Measurements from ENCODE around the gene FCN1.

Gene FCN1

DNA sequence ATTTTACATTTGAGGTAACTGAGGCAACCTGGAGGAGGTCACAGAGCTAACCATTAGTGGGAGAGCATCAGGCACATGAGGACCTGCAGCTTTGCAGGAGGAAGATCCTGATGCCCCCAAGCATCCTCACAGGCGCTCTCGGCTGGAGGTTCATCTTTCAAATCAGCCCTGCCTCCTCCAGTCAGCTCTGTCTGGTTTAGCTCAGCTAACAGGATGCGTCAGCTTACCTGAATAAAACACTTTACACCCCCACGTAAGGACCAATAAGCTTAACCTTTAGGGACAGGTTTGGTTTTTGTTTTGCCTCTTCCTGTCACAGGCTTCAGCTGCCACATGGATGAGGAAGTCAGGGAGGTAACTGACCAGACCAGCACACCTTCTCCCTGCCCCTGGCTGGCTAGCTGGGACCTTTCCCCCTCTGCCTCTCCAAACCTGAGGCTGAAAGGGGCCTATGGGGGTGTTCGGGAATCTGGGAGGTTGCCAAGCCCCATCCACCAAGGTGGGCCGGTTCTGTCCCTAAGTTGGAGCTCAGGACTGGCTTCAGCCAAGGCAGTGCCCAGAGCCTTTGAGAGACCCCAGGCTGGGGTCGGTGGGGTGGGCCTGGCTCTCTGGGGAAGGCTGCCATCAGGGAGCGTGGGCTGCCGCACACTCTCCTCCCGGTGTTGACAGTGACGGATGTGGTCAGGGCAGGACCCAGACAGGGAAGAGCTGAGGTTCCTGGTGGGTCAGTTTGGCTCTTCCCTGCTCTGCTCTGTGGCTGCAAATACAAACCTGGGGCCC, 20.0 kb upstream of the FCN1 start:
- DNase-seq (ENCODE audit: low read depth in 1 of 2, low spot score in 1 of 2): no peak

DNA sequence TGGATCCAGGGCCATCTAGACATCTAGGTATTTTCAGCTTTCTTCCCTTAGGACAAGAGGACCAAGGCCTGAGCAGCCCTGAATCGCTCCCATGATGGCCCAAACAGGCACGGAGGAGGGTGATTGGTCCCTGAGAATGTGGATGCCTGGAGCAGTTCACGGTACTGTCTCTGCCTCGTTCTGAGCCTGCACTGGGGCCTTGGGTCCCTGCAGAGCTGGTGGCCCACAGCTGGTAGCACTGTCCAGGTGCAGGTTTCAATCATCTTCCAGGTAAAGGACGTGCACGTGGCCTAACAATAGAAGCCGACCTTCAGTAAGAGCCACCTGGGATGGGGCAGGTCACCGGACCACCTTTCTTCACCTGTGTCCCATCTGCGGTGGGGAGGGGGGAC, 19.4 kb upstream of the FCN1 start:
- DNase-seq (ENCODE audit: low read depth in 1 of 2, low spot score in 1 of 2): no peak

DNA sequence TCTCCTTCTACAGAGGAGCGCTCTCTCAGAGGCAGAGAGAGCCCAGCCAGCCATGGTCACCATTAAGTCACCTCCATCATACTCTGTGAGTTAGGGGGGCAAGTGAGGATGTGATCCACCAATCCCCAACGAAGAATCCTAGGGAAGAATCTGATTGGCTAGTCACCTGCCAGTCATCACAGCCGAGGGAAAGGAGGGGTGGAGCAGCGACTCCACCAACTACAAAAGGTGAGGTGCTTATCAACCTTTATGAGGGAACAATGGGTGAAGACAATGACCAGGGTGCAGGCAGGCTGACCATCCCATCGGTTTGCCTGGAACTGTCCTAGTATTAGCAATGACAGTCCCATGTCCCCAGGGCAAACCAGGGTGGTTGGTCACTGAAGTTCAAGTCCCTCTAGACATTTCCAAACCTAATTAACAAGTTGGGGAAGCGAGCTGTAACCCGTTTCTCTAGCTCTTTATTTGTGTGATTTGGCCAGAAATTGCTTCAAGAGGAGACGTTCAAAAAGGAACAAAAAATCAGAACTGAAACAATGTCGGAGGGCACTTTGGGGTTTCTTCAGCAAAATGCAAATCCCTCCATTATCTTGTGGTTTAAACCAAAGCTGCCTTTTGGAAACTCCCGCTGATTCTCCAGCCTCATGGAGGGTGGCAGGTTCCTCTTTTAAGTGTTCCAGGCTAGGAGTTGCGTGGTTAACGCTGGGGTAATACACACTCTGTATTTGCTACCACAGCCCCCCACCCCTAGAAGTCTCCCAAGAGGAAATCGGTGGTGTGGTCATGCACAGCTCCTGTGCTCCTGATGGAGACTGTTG, 18.8 kb upstream of the FCN1 start:
- DNase-seq (ENCODE audit: low read depth in 1 of 2, low spot score in 1 of 2): no peak

DNA sequence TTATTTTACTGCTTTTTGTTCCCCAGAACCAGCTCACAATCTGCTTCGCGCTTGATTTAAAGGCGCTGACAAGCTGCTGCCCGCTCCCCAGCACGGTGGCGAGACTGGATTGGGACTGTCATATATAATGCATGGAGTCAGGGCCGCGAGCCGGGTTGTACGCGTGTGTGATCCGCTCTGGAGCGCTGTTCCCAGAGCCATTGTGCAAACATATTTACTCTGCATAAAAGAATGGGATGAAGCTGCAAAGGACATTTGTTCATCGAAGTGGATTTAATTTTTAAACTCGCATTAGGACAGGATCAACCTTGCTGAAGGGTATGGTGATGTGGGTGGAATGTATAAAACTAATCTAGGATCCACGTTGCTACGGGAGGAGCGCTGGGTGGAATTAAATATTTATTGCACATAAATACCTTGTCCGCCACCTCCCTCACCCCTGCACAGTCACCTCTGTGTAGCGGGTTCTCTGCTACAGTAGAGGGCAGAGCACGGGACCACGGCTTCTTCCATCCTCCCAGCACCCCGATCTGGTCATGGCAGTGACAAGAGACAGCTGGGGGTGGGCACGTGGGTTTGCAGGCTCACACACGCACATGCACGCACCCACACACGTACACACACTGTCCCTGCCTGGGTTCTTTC, 18.1 kb upstream of the FCN1 start:
- DNase-seq (ENCODE audit: low read depth in 1 of 2, low spot score in 1 of 2): no peak

DNA sequence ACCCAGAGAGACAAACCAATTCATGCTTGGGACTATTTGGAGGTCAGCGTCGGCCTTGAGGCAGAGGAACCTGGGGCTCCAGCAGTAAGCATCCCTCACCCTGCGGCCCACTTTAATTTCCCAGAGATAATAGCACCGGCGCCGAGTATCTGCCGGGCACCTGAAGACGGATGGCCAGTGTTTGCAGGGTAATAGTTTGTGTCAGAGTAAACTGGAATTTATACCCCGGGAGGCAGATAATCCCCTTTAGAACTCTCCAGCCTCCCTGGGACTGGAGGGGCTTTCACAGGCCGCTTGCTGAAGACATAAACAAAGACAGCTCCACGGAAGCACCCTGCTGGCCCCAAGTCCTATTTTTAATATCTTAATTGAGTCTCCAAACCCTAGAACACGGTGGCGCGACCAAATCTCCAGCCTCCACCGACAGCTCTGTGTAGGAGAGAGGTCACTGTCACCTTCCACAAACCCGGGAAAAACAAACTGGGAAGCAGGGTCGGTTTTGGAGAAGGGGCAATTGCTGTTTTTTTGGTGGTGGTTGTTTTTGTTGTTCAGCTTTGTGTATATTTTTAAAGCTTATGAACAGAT, 17.4 kb upstream of the FCN1 start:
- no peak for DNase-seq (ENCODE audit: low read depth in 1 of 2, low spot score in 1 of 2)

DNA sequence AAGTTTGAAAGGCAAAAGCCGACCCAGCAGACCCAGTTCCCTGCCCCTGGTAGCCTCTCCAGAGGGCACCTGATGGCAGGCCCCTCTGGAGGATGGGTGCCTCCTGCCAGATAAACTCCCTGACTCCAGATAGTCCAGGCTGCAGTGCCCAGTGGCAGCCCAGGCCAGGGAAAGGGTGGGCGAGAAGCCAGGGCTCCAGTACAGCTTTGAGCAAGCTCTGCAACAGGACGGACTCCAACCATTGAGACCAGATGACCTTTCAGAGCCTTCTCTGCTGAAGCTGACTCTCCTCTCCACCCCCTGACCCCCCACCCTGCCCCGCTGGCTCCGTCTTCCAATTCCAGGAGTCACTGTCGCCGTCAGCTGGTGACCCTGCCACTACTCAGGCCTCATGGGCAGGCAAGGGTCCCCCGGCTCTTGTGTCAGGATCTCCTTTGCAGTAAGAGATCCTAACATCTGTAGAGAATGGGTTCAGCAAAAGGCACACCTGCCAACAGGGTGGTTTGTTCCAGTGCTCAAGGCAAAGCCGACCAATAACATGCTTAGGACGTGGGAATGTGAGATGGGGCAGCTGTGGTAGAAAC, 15.5 kb upstream of the FCN1 start:
- DNase-seq (ENCODE audit: low read depth in 1 of 2, low spot score in 1 of 2): no peak

DNA sequence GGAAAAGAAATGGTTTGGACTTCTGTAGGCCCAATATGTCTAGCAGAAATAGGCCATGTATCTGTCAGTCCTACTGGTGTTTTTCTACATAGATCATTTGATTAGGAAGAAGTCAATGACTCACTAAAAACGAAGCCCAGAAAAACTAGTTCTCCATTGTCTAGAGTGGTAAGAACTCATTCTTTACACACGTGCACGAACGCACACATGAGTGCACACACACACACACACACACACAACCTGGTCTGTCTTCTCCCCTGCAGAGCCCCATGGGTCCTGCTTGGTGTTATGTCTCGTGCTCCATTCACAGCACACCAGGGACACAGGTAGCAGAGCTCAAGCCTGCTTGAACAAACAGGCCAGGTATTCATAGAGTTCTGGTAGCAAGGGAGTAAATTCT, 14.9 kb upstream of the FCN1 start:
- no peak for DNase-seq (ENCODE audit: low read depth in 1 of 2, low spot score in 1 of 2)

DNA sequence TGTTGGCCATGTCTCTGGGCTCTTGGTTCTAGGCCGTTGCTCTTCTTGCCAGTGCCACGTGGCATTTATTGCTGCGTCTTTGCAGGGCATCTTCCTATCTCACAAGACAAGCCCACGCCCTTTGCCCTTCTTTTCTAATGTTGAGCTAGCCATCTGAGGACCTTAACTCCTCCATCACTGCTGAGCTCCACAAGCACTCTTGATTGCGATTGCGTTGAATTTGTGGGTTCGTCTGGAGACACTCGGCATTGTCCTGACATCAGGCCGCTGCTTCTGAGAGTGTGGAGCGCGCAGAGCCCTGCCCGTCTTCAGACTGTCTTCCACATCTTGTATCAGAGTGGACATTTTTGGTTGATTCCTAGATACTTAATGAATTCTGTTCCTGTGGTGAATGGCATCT, 14.5 kb upstream of the FCN1 start:
- no peak for DNase-seq (ENCODE audit: low read depth in 1 of 2, low spot score in 1 of 2)

DNA sequence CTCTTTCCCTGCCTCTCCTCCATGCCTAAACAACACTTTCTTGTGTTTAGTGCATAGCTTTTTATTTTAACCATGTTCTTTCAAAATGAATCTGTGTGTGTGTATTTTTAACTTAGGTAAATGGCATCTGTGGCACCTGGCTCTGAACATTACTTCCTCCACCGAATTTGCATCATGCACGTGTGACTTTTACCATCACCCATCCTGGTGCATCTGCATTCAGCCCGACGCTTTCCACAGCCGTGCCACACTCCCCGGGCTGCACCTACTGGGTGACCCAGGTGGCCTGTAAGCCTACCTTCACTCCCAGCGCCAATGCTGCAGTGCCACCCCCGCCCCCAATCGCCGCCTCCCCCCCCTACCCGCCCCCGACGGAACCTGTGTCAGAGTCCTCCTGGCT, 12.7 kb upstream of the FCN1 start:
- DNase-seq (ENCODE audit: low read depth in 1 of 2, low spot score in 1 of 2): no peak

DNA sequence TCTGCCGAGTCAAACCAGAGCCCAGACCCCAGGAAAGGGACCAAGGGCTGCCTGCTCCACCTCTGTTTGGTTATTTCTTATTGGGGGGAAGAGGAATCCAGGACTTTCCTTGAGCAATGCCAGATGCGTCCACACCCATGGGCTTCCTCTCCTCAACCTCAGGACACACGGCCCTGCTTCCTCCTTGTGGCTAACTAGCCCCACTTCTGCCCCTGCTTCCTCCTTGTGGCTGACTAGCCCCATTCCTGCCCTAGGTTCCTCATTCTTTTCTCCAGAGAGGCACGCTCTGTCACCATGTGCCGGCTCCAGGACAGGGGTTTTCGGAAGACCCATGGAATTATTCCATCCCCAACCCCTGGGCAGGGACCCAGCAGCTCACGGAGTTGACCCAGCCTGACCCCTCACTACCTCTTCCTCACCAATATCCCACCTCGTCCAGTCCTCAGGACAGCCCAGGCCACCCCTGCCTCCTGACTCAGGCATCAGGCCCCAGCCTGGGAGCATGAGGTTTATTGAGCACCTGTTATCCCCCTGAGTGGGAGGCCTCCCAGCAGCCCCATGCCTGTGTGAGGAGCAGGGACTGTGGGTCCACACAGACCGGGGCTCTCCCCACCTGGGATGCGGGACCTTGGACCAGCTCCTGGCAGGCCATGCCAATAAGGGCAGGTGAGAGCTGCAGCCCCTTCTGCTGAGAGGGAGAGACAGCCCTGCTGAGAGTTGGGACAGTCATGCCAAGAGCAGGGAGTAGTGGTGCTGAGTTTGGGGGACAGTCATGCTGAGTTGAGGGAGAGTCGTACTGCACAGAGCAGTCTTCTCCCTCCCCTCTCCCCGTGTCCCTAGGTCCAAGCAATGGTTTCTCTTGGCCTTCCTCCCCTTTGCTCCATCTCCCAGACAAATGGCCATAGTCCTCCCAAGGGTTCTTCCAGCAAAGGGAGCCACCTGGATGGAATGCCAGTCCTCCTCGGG, 11.8 kb upstream of the FCN1 start:
- no peak for DNase-seq (ENCODE audit: low read depth in 1 of 2, low spot score in 1 of 2)

DNA sequence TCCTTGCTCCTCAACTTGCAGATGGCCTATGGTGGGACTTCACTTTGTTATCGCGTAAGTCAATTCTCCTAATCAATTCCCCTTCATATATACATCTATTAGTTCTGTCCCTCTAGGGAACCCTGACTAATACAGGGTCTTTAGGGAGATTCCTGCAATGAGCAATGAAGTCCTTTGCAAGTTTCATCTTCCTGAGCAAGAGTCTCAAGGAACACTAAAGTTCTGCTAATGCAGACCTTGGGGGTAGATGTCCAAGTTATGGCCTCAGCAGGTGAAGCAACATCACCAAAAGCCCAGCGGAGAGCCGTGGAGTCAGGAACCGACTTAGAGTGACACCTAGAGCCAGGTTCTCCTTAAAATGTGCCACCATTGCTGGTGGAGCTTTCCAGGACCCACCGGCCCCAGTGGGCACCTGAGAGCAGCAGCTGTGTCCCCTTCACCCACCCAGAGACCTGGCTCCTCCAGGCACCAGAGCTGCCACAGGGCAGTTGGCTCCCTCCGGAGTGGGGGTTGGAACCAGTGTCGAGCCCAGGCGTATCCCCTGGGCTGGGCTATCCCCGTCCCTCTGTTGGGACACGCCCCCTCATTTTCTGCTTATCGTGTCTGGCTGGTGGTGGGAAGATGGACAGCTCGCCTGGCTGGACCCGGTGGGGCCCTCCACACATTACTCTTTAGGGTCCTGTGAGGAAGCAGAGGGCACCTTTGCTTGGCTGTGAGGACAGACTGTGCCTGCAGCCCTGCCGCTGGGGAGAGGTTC, 10.9 kb upstream of the FCN1 start:
- no peak for DNase-seq (ENCODE audit: low read depth in 1 of 2, low spot score in 1 of 2)

DNA sequence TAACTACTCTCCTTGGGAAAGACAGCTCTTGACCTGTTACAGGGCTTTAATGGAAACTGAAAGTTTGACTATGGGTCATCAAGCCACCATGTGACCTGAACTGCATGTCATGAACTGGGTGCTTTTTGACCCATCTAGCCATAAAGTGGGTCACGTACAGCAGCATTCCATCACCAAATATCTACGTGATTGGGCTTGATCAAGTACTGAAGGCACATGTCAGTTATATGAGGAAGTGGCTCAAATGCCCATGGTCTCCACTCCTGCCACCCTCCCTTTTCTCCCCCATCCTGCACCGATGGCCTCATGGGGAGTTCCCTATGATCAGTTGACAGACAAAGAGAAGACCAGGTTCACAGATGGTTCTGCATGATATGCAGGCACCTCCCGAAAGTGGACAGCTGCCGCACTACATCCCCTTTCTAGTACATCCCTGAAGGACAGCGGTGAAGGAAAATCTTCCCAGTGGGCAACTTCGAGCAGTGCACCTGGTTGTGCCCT, 7.3 kb upstream of the FCN1 start:
- DNase-seq (ENCODE audit: low read depth in 1 of 2, low spot score in 1 of 2): no peak

DNA sequence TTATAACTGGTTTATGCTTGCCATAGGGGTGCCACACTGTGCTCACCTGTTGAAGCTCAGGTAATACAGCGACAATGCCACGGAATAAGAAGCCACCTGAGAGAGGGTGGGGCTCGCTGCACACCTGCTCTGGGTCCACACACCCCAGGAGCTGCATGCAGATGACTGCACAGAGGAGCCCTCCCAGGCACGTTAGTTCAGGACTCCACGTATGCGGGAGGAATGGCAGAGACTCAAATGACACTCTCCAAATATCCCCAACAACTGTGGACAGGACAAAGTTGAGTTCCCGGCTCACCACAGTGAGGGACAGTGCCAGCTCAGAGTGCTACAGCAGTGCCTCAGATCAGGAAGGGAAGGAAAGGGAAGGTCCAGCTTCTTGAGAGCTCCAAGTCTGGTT, 5.8 kb upstream of the FCN1 start:
- DNase-seq (ENCODE audit: low read depth in 1 of 2, low spot score in 1 of 2): no peak

DNA sequence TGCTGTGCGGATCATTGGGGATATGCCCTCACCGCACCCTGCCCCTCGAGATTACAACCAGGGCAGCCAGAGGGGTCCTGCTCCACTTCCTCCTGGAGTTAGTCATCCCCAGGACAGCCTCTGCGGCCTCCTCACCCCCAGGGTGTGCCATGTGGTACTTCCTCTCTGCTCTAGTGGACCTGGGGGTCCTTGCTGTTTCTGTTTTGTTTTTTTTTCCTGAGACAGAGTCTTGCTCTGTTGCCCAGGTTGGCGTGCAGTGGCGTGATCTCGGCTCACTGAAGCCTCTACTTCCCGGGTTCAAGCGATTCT, 5.2 kb upstream of the FCN1 start:
- no peak for DNase-seq (ENCODE audit: low read depth in 1 of 2, low spot score in 1 of 2)

DNA sequence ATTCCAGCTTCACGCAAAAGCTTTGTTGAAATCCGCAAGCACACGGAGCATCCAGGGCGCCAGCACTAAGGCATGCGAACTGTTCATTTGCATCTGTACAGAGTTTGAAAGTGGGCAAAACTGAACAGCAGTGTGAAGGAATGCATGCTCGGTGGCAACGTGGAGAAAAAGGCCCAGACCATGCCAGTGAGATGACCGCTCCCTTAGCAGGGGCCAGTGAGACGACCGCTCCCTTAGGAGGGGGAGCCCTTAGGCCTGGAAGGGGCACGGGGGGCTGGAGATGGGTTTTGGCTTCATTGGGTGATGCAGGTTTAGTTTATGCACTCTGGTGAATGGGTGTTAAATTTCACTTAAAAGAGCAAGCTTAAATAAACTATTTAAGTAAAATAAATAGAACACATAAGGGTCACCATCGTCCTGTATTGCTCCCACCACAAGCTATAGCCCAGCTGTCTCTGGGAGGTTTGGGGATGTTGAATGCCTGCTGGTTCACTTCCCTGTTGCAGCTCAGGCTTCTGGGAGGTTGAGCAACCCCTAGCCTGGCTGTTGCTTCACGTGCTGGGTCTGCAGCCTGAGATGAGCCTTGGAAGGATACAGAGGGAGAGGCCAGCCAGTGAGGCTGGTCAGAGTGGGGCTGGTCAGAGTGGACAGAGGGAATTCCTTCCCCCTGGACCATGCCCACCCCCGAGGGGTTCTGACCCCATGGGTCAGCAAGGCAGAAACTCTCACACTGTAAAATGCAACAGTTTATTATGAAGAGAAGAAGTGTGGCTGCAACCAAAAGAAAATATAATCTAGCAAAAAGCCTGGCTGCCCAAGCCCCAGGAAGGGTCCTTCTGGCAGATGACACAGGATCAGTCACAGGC, 4.6 kb upstream of the FCN1 start:
- no peak for DNase-seq (ENCODE audit: low read depth in 1 of 2, low spot score in 1 of 2)

DNA sequence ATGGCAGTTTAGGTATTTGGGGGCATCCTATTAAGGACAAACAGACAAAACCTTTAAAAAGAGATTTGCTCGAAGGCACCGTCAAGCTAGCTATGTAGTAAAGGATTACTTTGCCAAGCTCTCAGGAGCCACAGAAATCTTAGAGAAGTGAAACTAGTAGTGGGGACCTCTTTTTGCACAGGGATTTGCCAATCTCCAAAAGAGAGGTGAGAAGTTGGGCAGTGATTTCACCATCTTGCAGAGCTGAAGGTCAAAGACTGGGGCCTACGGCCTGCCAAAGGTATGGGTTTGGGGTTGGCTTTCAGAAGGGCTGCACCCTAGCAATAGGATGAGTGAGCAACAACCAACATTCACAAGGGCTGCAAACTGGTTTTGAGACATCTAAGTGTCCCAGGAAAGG, 1.6 kb upstream of the FCN1 start:
- DNase-seq (ENCODE audit: low read depth in 1 of 2, low spot score in 1 of 2): no peak

DNA sequence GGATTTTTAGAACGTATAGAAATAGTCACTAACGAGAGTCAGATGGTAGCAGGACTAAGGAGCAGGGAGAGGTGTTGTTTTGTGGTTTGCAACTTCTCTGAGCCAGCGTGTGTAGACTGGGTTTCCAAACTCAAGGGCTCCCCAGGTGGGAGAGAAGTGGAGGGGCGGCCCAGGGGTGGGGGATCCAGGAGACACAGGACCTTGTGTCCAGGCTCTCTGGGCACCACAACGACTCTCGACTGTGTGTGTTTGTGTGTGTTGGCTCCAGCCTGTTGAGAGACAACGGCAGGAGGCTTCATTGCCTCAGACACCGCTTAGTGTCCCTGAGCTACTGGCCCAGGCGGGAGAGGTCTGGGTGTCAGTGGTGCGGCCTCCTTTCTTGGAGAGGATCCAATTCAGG, 934 bp upstream of the FCN1 start:
- no peak for DNase-seq (ENCODE audit: low read depth in 1 of 2, low spot score in 1 of 2)

DNA sequence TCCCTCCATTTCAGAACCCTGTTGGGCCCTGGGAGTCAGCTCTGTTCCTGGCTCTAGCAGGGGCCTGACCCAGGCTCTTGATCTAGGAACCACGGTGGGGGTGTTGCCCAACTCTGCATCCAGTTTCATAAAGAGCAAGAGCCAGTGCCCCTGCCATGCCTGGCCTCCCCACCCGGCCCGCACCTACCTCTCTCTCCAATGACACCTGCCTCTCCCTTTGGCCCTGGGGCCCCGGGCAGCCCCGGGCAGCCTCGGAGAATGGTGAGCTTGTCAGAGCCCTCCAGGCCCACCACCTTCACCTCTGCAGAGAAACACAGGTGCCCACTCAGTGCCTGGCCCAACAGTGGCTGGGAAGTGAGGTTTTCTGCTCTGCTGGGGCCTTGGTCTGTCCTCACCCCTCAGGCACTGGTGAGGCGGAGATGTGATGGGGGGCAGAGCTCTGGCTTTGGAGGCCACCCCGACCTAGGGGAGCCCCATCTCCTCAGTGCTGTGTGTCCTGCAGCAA, 1.5 kb downstream of the FCN1 start:
- no peak for DNase-seq (ENCODE audit: low read depth in 1 of 2, low spot score in 1 of 2)
